Neural cell (in vitro differentiated cells): ENCODE measurements around the gene MTARC1. TPM values are rescaled to one million over a fixed set of nuclear protein-coding genes. Genes with fewer than 3 reads are reported as not detected.

Experiments
- H2AFZ ChIP-seq: fragments of 200-600, 300-800 bp; sonication (generic), shearing (Covaris generic); 2 replicates; pipeline ENCODE4 v1.6.0; 2014; ENCODE audit warnings: low read depth, mild to moderate bottlenecking, antibody characterized with exemption, low read length, moderate library complexity
- H3F3A ChIP-seq: fragments of 200-600 bp; shearing (Covaris generic); 2 replicates; pipeline ENCODE4 v1.6.1; 2016; ENCODE audit warnings: mild to moderate bottlenecking, moderate library complexity, mixed read lengths, antibody characterized with exemption, low read length; ENCODE audit not compliant: insufficient read depth, poor library complexity, severe bottlenecking
- H3K27ac ChIP-seq: fragments of 200-600, 300-800 bp; sonication (generic), shearing (Covaris generic); 2 replicates; pipeline ENCODE4 v1.5.1; 2014; ENCODE audit warnings: mild to moderate bottlenecking, low read length, moderate library complexity
- H3K27me3 ChIP-seq: fragments of 300-800, 200-600 bp; sonication (generic), shearing (Covaris generic); 2 replicates; pipeline ENCODE4 v1.6.0; 2014; ENCODE audit warnings: mild to moderate bottlenecking, low read depth, low read length, moderate library complexity; ENCODE audit not compliant: insufficient read depth
- H3K36me3 ChIP-seq: fragments of 300-800, 200-600 bp; sonication (generic), shearing (Covaris generic); 2 replicates; pipeline ENCODE4 v1.5.1; 2014; ENCODE audit warnings: mild to moderate bottlenecking, antibody characterized with exemption, low read length, moderate library complexity; ENCODE audit not compliant: insufficient read depth
- H3K4me2 ChIP-seq: fragments of 300-800, 200-600 bp; sonication (generic), shearing (Covaris generic); 2 replicates; pipeline ENCODE4 v1.6.0; 2014; ENCODE audit warnings: mild to moderate bottlenecking, low read length
- H3K4me3 ChIP-seq: fragments of 300-800, 200-600 bp; sonication (generic), shearing (Covaris generic); 2 replicates; pipeline ENCODE4 v1.5.1; 2014; ENCODE audit warnings: mild to moderate bottlenecking, low read length, moderate library complexity
- H3K79me2 ChIP-seq: fragments of 200-600 bp; shearing (Covaris generic); replicated peaks from 2 replicates; pipeline ENCODE4 v1.6.0; 2014; ENCODE audit warnings: mild to moderate bottlenecking, low read length, moderate library complexity; ENCODE audit not compliant: insufficient read depth
- H3K9ac ChIP-seq: fragments of 300-800, 200-600 bp; sonication (generic), shearing (Covaris generic); 2 replicates; pipeline ENCODE4 v1.6.1; 2016; ENCODE audit warnings: mild to moderate bottlenecking, low read length, mixed read lengths
- H3K9me2 ChIP-seq: fragments of 200-600 bp; shearing (Covaris generic); 2 replicates; pipeline ENCODE4 v1.6.1; 2016; ENCODE audit warnings: mild to moderate bottlenecking, low read length, mixed read lengths; ENCODE audit not compliant: insufficient read depth
- H3K9me3 ChIP-seq: fragments of 200-600, 300-800 bp; sonication (generic), shearing (Covaris generic); 2 replicates; pipeline ENCODE4 v1.6.1; 2016; ENCODE audit warnings: mild to moderate bottlenecking, mixed run types, low read length, moderate library complexity, mixed read lengths
- H4K20me1 ChIP-seq: fragments of 200-600 bp; shearing (Covaris generic); 2 replicates; pipeline ENCODE4 v1.6.1; 2016; ENCODE audit warnings: mild to moderate bottlenecking, mixed run types; ENCODE audit not compliant: insufficient read depth
- EP300 ChIP-seq: fragments of 450-650 bp; conservative IDR thresholded peaks from 2 replicates; pipeline ENCODE4 v1.6.1; 2014; ENCODE audit warnings: antibody characterized with exemption, mild to moderate bottlenecking, moderate library complexity; ENCODE audit not compliant: poor library complexity, severe bottlenecking
- EZH2 ChIP-seq: fragments of 200-600, 300-800 bp; shearing (Covaris generic), sonication (generic); IDR thresholded peaks from 2 replicates; pipeline ENCODE4 v1.6.1; 2014; ENCODE audit warnings: antibody characterized with exemption, low read length, borderline replicate concordance, mild to moderate bottlenecking; ENCODE audit not compliant: insufficient read depth, poor library complexity, severe bottlenecking
- MXI1 ChIP-seq: fragments of 450-650 bp; conservative IDR thresholded peaks from 2 replicates; pipeline ENCODE4 v1.6.1; 2014; ENCODE audit warnings: antibody characterized with exemption, mild to moderate bottlenecking; ENCODE audit not compliant: poor library complexity, severe bottlenecking
- POLR2AphosphoS5 ChIP-seq: IDR thresholded peaks from 2 replicates; pipeline ENCODE4 v1.6.1; 2012
- RAD21 ChIP-seq: fragments of 450-650 bp; conservative IDR thresholded peaks from 2 replicates; pipeline ENCODE4 v1.6.1; 2014; ENCODE audit warnings: antibody characterized with exemption, mild to moderate bottlenecking, moderate library complexity
- REST ChIP-seq: IDR thresholded peaks from 2 replicates; pipeline ENCODE4 v1.6.1; 2012; ENCODE audit warnings: borderline replicate concordance
- SMC3 ChIP-seq: fragments of 450-650 bp; conservative IDR thresholded peaks from 2 replicates; pipeline ENCODE4 v1.6.1; 2014; ENCODE audit warnings: antibody characterized with exemption, mild to moderate bottlenecking, moderate library complexity; ENCODE audit not compliant: poor library complexity
- TAF1 ChIP-seq: IDR thresholded peaks from 2 replicates; pipeline ENCODE4 v1.6.1; 2012; ENCODE audit warnings: low read depth
- polyA plus RNA-seq: library from polyadenylated mRNA; depleted of rRNA; stranded (reverse); fragments of >200 nt; gene quantifications from 2 replicates; pipeline ENCODE4 v1.2.3, GENCODE V29; 2014
- TF ChIP-seq, protein P1 (sequence below): fragments of 450-650 bp; IDR thresholded peaks from 2 replicates; pipeline ENCODE4 v1.5.1; 2014; ENCODE audit warnings: antibody characterized with exemption, mild to moderate bottlenecking, moderate library complexity; ENCODE audit not compliant: poor library complexity, severe bottlenecking

MTARC1 gene
- polyA plus RNA-seq, 1 donor from 2014 or later = 4.2 TPM

- Histone ChIP-seq H4K20me1 (no peaks in the 10 kb centered on the region), H2AFZ (no peak overlapping the region), H3K27me3 (peaks cover 10% of the 10 kb centered on the region), H3K79me2 (no peaks in the 10 kb centered on the region), H3F3A (no peaks in the 10 kb centered on the region), H3K36me3 (no peaks in the 10 kb centered on the region), H3K4me2 (no peak overlapping the region), H3K9me3 (no peaks in the 10 kb centered on the region), H3K9me2 (no peaks in the 10 kb centered on the region), H3K9ac (no peak overlapping the region), H3K27ac (no peak overlapping the region), H3K4me3 (no peak overlapping the region)
- no peak for TF ChIP-seq EZH2
- no peak for TF ChIP-seq SMC3
- TF ChIP-seq POLR2AphosphoS5 = no peak
- TF ChIP-seq, protein P1, sequence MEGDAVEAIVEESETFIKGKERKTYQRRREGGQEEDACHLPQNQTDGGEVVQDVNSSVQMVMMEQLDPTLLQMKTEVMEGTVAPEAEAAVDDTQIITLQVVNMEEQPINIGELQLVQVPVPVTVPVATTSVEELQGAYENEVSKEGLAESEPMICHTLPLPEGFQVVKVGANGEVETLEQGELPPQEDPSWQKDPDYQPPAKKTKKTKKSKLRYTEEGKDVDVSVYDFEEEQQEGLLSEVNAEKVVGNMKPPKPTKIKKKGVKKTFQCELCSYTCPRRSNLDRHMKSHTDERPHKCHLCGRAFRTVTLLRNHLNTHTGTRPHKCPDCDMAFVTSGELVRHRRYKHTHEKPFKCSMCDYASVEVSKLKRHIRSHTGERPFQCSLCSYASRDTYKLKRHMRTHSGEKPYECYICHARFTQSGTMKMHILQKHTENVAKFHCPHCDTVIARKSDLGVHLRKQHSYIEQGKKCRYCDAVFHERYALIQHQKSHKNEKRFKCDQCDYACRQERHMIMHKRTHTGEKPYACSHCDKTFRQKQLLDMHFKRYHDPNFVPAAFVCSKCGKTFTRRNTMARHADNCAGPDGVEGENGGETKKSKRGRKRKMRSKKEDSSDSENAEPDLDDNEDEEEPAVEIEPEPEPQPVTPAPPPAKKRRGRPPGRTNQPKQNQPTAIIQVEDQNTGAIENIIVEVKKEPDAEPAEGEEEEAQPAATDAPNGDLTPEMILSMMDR = no peak
- TF ChIP-seq EP300 = no peak
- TF ChIP-seq RAD21 = no peak
- TF ChIP-seq REST = no peak
- TF ChIP-seq TAF1 = no peak
- no peak for TF ChIP-seq MXI1
Measured at GRCh38 chr1:220741825-220742224, 44.9 kb upstream of the MTARC1 start.

- Histone ChIP-seq H2AFZ (no peak overlapping the region), H3K27ac (no peak overlapping the region), H3K9me3 (no peaks in the 10 kb centered on the region), H3K36me3 (no peaks in the 10 kb centered on the region), H3K27me3 (peaks cover 17% of the 10 kb centered on the region), H3K4me2 (no peak overlapping the region), H3K9ac (no peak overlapping the region), H3K79me2 (no peaks in the 10 kb centered on the region), H3K4me3 (no peak overlapping the region), H4K20me1 (no peaks in the 10 kb centered on the region), H3F3A (no peaks in the 10 kb centered on the region), H3K9me2 (no peaks in the 10 kb centered on the region)
- TF ChIP-seq SMC3 (no peak), MXI1 (no peak), EZH2 (no peak), RAD21 (no peak), EP300 (no peak), POLR2AphosphoS5 (no peak), TAF1 (no peak)
- TF ChIP-seq, protein P1 = no peak
Measured at GRCh38 chr1:220742520-220742919, 44.2 kb upstream of the MTARC1 start.
